Measurements from ENCODE around the gene PPP1CB.
"Not testable (repeated sequence)": the region's sequence is repeated elsewhere in the genome, so short reads cannot be mapped to it uniquely, and the experiment has no call there.

Gene PPP1CB

DNA sequence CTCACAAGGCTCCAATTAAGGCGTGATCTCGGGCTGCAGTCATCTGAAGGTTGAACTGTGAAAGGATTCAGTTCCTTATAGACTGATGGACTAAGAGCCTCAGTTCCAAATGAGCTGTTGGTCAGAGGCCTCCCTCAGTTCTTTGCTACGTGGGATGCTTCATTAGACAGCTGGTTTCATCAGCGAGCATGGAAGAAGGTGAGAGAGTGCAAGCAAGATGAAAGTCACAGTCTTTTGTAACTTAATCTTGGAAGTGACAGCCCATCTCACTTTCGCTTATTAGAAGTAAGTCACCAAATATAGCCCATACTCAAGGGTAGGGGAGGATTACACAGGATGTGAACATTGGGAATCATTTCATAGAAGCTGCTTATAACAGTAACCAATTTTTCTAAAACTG lies 26.8 kb downstream of the PPP1CB start:
- DNase-seq (ENCODE audit: low spot score), result no peak

DNA sequence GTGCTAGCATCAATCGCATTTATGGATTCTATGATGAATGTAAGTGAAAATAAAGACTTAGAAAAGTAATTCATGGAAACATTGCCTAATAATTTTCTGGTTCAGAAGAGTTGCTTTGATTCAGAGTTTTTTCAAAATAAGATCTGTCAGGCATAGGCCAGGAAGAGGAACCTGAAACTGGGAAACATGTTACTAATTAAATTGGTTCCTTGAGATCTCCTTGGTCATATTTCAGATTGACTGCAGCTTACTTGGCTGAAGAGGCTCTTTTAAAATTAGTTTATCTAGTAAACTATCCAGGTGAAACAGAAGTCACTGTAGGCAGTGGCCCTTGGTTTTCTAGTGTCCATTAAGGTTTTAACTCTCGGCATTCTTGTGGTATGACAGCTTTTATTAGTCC lies 27.4 kb downstream of the PPP1CB start:
- no peak for DNase-seq (ENCODE audit: low spot score)

DNA sequence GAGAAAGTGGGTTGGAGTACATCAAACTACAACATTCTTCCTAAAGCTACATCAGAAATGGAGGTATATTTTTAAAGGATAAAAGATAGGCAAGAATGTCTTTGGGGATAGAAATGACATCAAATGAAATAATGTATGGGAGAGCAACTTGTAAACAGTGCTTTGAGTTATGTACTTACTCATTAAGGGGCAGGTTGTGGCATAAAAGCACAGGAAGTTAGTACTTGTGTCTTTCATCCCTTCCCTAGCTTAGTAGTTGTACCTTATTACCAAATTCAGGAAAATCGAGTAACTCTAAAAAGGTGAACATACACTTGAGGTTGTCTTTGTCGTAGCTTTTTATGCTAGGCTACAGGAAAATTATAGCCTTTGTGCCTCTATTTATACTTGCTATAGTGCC lies 28.9 kb downstream of the PPP1CB start:
- no peak for DNase-seq (ENCODE audit: low spot score)

DNA sequence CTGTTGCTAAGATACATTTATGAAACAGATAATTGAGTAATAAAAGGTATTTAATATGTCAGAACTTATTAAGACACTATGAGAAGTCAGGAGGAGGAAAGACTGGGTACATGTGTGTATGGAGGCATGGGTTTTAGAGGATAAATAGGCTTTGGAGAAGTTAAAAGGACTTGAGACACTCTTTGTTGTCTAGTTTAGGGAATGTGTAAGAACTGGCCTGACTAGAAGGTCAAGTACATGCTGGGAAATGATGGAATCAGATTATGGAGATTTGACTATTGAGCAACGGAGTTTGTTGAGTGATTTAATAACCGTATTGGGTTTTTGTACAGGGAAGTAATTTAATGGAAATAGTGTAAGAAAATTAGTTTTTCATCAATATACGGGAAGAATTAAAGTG lies 30.8 kb downstream of the PPP1CB start:
- DNase-seq (ENCODE audit: low spot score), result no peak

DNA sequence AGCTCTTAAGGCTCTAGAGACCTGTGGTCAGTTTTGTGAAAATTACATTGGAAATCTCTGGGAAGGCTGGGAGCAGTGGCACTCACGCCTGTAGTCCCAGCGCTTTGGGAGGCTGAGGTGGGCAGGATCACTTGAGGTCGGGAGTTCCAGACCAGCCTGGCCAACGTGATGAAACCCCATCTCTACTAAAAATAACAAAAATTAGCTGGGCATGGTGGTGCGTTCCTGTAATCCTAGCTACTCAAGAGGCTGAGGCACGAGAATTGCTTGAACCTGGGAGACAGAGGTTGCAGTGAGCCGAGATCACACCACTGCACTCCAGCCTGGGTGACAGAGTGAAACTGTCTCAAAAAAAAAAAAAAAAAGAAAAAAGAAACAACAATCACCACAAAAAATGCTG lies 32.9 kb downstream of the PPP1CB start:
- not testable (repeated sequence) for DNase-seq (ENCODE audit: low spot score)

DNA sequence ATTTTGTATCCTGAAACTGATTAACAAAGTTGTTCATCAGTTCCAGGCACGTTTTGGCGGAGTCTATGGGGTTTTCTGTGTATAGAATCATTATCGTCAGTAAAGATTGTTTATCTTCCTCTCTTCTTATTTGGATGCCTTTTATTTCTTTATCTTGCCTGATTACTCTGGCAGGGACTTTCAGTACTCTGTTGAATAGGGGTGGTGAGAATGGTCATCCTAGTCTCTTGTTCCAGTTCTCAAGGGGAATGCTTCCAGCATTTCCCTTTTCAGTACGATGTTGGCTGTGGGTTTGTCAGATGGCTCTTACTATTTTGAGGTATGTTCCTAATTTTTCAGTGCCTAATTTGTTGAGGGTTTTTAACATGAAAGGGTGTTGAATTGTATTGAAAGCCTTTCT lies 45.0 kb downstream of the PPP1CB start:
- DNase-seq (ENCODE audit: low spot score), result no peak

DNA sequence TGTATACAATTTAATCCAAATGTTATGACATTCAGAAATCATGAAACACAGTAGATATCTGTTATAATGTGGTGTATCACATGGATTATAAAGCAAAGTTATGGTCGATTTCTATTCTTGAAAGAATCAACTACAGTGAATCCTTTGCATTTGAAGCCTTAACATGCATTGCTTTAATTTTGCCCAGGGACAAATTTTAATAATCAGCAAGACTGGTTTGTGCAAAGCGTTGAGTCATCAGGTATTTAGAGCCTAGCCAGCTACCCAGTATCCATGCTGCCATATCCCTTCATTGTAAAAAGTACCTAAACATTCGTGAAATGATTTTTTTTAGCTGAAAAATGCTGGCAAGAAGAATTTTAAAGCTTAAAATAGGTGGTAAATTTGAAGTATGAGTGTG lies 50.1 kb downstream of the PPP1CB start:
- DNase-seq (ENCODE audit: low spot score), result no peak

DNA sequence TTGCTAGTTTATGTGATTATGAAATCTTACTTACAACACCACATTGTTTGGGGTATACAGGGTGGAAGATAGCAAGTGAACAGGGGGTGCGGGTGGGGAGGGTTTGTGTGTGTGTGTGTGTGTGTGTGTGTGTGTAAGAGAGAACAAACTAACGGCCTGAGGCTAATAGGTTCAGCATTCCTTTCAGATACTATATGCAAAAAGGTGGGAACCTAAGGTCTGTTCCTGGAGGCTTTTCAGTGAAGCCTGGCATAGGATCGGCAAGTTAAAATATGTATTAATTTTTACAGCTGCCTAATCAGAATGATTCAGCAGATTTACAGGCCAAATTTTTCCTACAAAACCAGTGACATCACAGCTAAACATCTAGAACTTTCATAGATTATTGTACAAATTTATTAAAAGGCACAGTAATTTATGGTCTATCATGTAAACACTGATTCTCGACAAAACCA lies 51.4 kb downstream of the PPP1CB start:
- no peak for DNase-seq (ENCODE audit: low spot score)

DNA sequence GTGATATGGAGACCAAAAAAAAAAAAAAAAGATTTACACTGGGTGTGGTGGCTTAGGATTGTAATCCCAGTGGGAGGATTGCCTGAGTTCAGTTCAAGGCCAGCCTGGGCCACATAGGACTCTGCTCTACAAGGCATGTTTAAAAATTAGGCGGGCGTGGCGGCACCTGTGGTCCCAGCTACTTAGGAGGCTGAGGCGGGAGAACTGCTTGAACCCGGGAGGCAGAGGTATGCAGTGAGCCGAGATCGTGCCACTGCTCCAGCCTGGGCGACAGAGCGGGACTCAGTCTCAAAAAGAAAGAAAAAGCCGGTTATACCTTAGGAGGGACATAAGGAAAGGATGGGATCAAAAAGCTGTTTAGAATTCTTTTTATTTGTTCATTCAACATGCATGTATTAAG lies 58.3 kb downstream of the PPP1CB start:
- no peak for DNase-seq (ENCODE audit: low spot score)

DNA sequence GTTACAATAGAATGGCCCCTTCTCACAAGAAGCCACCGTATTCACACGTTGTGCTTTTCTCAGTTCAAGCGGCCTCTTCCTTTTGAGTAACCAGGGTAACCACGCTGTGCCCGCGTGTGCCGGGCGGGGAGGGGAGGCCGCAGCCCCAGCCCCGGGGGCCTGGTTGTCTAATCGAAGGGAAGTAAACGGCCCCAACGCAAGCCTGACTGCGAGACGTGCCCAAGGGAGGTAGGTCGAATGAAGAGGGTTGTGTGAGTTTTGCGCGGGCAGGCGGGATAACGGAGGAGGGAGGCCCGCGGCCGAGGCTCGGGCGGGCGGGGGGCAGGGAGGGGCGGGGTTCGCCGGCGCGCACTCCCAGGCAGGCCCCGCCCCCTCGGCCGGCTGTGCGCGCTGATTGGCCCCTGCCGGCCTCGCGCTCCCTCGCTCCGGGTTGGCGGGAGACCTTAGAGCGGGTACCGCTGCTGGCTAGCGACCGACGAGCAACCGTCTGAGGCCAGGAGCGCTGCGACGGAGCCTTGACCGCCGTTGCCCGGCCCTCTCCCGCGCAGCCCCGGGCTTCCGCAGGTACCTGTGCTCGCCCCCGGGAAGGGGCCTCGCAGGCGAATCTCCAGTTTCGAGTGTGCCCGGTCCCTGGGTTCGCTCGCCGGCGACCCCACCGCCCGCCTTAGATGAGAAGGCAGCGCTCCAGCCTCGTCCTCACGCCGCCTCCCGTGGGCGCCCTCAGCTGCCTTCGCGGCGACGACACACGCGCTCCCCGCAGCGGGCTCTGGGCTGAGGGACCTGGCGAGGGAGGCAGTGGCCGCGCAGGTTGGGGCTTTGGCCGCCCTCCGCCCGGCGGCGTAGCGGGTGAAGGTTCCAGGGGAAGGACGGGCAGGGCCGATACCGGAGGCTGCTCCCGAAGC lies 59.0 kb downstream of the PPP1CB start, which contains the start of gene SPDYA:
SPDYA (plus strand) TSS at position 451 of the 902 bp plus-strand sequence. CDS start 5,181 bp downstream, outside the sequence.
- DNase-seq (ENCODE audit: low spot score), result peak; percentile 53

DNA sequence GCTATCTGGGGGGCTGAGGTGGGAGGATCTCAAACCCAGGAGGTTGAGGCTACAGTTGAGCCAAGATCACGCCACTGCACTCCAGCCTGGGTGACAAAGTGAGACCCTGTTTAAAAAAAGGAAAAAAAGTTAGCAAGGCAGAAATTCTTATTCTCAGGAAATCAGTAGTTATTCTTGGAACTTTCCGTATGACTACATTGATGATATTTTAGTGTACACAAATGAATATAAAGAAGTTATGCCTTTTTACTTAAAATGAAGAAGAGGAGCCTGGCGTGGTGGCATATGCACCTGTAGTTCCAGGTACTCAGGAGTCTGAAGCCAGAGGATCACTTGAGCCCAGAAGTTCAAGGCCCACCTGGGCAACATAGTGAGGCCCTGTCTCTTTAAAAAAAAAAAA lies 66.4 kb downstream of the PPP1CB start:
- DNase-seq (ENCODE audit: low spot score), result no peak

DNA sequence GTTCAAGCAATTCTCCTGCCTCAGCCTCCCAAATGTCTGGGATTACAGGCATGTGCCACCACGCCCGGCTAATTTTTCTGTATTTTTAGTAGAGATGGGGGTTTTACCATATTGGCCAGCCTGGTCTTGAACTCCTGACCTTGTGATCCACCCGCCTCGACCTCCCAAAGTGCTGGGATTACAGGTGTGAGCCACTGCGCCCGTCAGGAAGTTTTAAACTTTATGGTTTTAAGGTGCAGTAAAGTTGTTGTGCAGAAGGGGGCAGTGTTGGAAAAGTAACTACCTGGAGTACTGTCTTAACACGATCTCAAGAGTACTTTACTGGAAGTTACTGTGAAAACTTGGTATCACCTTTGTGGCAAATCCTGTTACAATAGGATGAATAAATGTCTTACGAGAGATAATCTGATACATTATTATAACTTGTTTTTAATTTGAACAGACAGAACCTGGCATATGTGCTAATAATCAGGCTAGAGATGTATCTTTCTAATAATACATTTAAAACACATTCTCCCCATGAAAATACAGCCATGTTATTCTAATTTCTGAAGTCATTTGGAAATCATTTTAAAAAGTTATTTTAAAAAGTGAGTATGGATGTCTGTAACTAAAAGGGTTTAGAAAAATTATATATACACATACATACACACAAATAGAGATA lies 69.8 kb downstream of the PPP1CB start:
- DNase-seq (ENCODE audit: low spot score), result peak; percentile 57

DNA sequence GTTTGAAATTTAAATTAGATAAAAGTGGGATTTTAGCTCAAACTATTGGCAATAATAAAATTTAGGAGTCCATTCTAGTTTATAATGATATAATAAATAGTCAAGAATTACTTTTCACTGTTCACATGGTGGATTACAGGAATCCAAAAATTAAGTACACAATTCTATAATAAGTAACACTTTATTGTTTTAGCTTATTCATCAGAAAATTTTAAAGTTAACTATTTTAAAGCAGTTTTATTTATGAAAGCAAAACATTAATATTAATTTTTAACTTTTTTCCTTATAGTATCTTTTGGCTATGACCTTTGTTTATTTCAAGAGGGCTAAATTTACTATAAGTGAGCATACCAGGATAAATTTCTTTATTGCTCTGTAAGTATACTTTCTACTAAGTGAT lies 70.4 kb downstream of the PPP1CB start:
- no peak for DNase-seq (ENCODE audit: low spot score)

DNA sequence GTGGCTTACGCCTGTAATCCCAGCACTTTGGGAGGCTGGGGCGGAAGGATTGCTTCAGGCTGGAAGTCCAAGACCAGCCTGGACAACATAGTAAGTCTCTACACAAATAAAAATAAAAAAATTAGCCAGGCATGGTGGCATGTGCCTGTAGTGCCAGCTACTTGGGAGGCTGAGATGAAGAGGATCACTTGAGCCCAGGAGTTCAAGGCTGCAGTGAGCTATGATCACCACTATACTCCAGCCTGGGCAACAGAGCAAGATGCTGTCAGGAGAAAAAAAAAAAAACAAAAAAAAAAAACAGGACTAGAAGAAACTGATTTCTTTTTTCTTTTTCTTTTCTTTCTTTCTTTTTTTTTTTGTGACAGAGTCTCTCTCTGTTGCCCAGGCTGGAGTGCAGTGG lies 72.6 kb downstream of the PPP1CB start:
- DNase-seq (ENCODE audit: low spot score), result no peak

DNA sequence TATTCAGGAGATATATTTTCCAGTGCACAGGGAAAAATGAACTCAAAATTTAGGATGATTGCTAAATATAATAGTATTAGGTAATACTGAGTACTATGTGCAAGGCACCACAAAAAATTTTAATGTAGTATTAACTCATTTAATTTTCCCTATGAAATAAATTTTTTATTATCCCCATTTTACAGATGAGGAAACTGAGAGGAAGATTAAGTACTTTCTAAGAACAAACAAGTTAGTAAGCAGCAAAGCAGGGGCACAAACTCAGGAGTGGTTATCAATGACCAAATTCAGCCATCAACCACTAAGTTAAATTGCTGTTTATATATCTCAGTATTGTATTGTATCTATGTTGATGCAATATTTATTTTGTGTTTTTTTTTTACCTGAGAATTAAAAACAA lies 73.2 kb downstream of the PPP1CB start:
- no peak for DNase-seq (ENCODE audit: low spot score)

DNA sequence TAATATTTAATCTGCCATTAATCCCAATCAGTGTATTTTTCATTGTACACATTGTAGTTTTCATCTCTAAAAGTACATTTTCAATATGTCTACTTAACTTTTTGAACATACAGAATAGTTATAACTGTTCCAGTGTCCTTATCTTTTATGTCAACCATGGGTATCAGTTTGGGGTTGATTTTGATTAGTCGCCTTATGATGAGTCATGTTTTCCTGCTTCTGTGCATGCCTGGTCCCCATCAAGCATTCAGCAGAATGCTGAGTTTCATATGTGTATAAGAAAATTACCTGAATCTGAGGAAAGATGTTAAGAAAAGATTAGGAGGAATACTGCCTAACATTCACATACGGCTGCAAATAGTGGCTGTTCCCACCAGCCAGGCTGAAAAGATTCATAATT lies 76.8 kb downstream of the PPP1CB start:
- DNase-seq (ENCODE audit: low spot score), result no peak

DNA sequence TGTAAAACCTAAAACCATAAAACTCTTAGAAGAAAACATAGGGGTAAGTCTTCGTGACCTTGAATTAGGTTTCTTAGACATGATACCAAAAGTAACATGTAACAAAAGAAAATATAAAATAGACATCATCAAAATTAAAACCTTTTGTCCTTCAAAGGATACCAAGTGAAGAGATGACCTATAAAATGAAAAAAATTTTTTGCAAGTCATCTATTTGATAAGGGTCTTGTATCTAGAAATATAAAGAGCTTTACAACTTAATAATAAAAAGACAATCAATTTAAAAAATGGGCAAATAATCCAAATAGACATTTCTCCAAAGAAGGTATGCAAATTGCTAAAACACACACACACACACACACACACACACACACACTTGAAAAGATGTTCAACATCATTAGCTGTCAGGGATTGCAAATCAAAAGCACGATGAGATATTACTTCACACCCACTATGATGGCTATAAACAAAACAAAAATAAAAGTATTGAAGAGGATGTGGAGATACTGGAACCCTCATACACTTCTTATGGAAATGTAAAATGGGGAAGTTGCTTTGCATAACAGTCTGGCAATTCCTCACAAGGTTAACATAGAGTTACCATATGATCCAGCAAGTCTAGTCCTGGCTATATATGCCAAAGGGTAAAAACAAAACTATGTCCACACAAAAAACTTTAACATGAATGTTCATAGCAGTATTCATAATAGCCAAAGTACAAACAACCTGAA lies 82.3 kb downstream of the PPP1CB start:
- DNase-seq (ENCODE audit: low spot score), result no peak

DNA sequence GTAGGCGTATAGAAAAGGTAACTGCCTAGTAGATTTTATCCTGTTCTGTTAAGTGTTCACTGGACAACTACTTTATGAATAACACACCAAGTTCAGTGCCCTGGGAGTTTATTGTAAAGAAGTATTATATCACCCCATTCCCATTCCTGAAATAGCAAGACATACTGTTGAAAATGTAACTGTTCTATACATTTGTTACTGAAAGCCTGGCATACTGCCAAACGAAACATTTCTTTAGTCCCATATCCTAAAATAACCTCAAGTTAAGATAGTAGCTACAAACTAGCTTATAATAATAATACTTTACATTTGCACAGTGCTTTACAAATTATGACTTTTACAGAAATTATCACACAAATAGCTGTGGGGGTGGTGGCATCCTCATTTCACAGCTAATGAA lies 84.2 kb downstream of the PPP1CB start:
- no peak for DNase-seq (ENCODE audit: low spot score)

DNA sequence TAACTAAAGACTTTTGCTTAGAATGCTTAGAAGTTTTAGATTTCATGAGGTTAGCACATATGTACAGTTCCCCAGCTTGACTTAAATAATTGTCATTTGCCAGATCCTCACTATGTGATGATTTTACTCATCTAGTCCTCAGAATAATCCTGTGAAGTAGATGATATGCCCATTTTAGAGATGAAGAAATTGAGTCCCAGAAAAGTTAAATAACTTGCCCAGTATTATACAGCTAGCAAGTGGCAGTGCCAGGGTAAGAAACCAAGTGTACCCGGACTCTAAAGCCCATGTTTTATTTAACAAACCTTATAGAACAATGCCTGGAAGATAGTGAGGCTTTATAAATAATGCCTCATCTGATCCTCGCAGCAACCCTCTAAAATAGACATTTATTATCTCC lies 87.3 kb downstream of the PPP1CB start:
- DNase-seq (ENCODE audit: low spot score), result no peak

DNA sequence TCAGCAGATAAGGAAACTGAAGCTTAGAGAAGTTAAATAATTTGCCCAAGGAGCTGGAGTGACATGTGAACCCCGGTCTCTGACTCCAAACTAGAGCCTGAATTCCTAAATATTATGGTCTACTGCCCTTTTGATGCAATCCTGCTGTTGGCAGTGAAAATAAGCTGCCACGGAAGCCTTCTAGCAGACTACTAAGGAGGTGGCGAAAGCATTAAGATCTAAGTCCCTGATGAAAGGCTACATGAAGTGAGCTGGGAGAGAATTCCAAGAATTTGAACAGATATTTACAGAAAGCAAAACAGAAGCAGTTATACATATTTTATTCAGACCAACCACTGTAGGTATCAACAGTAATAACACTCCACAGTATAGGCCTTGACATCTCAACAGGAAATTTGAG lies 90.4 kb downstream of the PPP1CB start:
- DNase-seq (ENCODE audit: low spot score), result no peak
